ENCODE data around the gene ZNF133. TPM values are rescaled to one million over a fixed set of nuclear protein-coding genes. Genes with fewer than 3 reads are reported as not detected.
"Not testable (repeated sequence)": the region's sequence is repeated elsewhere in the genome, so short reads cannot be mapped to it uniquely, and the experiment has no call there.

The ZNF133 gene
- total RNA-seq, 2 experiments from 2014 or later, result 8.3 to 10.3 TPM

DNA sequence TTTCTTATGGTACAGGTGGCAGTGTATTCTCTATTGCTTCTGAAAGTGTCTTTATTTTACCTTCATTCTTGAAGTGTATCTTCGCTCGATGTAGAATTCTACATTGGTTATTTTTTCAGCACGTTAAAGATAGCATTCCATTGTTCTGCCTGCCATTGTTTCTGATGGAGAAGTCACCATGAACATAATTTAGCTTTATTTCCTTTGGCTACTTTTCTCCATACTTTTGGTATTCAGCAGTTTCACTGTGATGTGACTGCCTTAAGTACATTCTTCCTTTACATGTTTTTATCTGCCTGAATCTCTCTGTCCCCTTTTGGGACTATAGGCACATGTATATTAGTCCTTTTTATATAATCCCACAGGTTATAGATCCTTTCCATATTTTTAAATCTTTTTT, 19.0 kb downstream of the ZNF133 start:
- Mint-ChIP-seq H3K27me3 (no peaks in the 10 kb centered on the region), H3K9me3 (ENCODE audit: low read depth) (no peaks in the 10 kb centered on the region), H3K36me3 (peaks cover 3% of the 10 kb centered on the region), H3K4me3 (no peak overlapping the region), H3K4me1 (no peaks in the 10 kb centered on the region), H3K27ac (no peak overlapping the region)
- ATAC-seq (no peak), DNase-seq (no peak)
- CTCF ChIA-PET, result no interaction called here

DNA sequence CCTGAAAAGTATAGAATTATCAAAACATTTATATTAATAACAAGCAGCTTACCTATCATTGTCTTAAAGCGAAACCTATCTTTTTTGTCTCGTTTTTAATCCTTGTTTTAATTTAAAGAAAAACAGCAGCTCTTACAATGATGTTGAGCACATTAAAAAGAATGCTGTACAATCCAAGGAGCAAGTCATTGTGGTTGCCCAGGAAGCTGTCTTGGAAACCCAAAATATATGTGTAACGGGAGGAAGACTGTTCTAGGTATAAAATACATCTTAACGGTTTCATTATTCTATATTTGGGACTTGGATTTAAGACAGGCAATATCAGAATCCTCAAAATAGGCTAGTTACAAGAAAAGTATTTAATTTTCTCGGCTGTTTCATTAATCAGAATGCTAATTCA, 21.7 kb downstream of the ZNF133 start:
- Mint-ChIP-seq H3K9me3 (ENCODE audit: low read depth) (no peaks in the 10 kb centered on the region), H3K27me3 (no peaks in the 10 kb centered on the region), H3K4me3 (no peak overlapping the region), H3K4me1 (no peaks in the 10 kb centered on the region), H3K27ac (no peak overlapping the region), H3K36me3 (peaks cover 3% of the 10 kb centered on the region)
- CTCF ChIA-PET, result interaction anchor here (0.7 kb wide), 1 partner anchor 618 kb away, joined by 3 read pairs; no protein-coding TSS in a partner anchor
- DNase-seq, result no peak
- no peak for ATAC-seq

DNA sequence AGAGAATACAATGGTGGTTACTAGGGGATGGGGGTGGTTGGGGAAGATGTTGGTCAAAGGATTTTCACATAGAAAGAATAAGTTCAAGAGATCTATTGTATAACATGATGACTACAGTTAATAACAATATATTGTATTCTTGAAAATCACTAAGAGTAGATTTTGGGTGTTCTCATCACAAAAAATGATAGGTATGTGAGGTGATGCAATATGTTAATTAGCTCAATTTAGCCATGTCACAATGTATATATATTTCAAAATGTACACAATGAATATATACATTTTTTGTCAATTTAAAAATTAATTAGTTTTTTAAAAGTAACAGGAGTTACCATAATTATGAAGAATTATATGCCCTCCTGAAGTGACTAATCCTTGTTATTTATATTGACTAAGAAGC, 22.3 kb downstream of the ZNF133 start:
- no peaks in the 10 kb centered on the region for H3K4me1 Mint-ChIP-seq
- DNase-seq, result no peak
- no peak overlapping the region for H3K27ac Mint-ChIP-seq
- no peak for ATAC-seq
- H3K4me3 Mint-ChIP-seq, result no peak overlapping the region
- no peaks in the 10 kb centered on the region for H3K9me3 Mint-ChIP-seq (ENCODE audit: low read depth)
- CTCF ChIA-PET, result no interaction called here
- no peaks in the 10 kb centered on the region for H3K27me3 Mint-ChIP-seq
- peaks cover 7% of the 10 kb centered on the region for H3K36me3 Mint-ChIP-seq

DNA sequence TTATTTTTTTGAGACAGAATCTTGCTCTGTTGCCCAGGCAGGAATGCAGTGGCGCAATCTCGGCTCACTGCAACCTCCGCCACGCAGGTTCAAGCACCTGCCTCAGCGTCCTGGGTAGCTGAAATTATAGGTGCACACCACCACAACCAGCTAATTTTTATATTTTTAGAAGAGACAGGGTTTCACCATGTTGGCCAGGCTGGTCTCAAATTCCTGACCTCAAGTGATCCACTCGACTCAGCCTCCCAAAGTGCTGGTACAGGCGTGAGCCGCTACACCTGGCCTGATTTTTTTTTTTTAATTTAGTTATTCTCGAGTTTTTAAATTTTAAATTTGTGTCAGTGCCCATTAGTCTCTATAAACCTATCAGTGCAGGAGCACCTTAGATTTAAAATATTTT, 24.4 kb downstream of the ZNF133 start:
- peaks cover 14% of the 10 kb centered on the region for H3K36me3 Mint-ChIP-seq
- no peak overlapping the region for H3K4me3 Mint-ChIP-seq
- no peaks in the 10 kb centered on the region for H3K27me3 Mint-ChIP-seq
- CTCF ChIA-PET, result no interaction called here
- no peak for ATAC-seq
- H3K27ac Mint-ChIP-seq, result no peak overlapping the region
- no peaks in the 10 kb centered on the region for H3K4me1 Mint-ChIP-seq
- no peak for DNase-seq
- no peaks in the 10 kb centered on the region for H3K9me3 Mint-ChIP-seq (ENCODE audit: low read depth)

DNA sequence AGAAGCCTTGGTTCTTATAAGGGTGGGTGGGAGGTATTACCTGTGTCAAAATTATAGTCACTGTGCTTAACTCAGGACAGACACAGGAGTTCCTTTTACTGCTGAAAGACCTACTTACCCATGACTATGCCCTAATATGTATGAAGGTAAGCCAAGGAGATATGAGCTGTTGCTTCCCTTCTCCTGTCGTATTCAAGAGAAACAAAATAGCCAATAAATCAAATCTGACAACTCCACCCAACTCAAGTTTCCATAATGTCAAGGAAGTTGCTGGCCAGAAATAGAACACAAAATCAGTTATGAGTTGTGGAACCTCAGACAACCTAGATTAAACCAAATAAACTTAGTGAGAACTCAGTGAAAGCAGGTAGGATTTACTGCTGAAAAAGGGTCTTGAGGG, 25.1 kb downstream of the ZNF133 start:
- Mint-ChIP-seq H3K9me3 (ENCODE audit: low read depth) (no peaks in the 10 kb centered on the region), H3K36me3 (peaks cover 14% of the 10 kb centered on the region), H3K4me3 (no peak overlapping the region), H3K4me1 (no peaks in the 10 kb centered on the region), H3K27ac (no peak overlapping the region), H3K27me3 (no peaks in the 10 kb centered on the region)
- DNase-seq (no peak), ATAC-seq (no peak)
- CTCF ChIA-PET, result no interaction called here

DNA sequence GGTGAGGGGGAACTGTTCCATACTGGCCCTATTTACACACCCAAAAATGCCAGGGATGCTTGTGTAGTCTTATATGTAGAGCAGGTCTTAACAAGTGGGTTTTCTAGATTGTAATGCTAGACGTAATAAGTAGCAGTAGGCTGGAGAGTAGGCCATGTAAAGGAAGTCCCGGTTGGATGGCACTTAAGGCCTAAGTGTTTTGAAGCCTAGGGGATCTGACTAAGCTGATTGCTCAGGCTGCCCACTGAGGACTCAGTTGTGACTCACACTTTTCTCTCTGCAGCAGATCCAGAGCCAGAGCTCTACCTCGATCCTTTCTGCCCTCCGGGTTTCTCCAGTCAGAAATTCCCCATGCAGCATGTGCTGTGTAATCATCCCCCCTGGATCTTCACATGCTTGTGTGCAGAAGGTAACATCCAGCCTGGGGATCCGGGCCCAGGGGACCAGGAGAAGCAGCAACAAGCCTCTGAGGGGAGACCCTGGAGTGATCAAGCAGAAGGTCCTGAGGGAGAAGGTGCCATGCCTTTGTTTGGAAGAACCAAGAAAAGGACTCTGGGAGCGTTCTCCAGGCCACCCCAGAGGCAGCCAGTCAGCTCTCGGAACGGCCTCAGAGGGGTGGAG, 26.6 kb downstream of the ZNF133 start:
- CTCF ChIA-PET, result no interaction called here
- no peaks in the 10 kb centered on the region for H3K9me3 Mint-ChIP-seq (ENCODE audit: low read depth)
- H3K4me3 Mint-ChIP-seq, result no peak overlapping the region
- DNase-seq (no peak), ATAC-seq (no peak)
- no peaks in the 10 kb centered on the region for H3K27me3 Mint-ChIP-seq
- no peaks in the 10 kb centered on the region for H3K4me1 Mint-ChIP-seq
- H3K36me3 Mint-ChIP-seq, result peaks cover 11% of the 10 kb centered on the region
- H3K27ac Mint-ChIP-seq, result no peak overlapping the region

DNA sequence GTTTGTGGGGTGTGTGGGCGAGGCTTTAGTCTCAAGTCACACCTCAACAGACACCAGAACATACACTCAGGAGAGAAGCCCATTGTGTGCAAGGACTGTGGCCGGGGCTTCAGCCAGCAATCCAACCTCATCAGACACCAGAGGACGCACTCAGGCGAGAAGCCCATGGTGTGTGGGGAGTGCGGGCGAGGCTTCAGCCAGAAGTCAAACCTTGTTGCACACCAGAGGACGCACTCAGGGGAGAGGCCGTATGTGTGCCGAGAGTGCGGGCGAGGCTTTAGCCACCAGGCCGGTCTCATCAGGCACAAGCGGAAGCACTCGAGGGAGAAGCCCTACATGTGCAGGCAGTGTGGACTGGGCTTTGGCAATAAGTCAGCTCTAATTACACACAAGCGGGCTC, 27.8 kb downstream of the ZNF133 start:
- Mint-ChIP-seq H3K4me1 (no peaks in the 10 kb centered on the region), H3K9me3 (ENCODE audit: low read depth) (no peaks in the 10 kb centered on the region), H3K27ac (no peak overlapping the region), H3K4me3 (no peak overlapping the region), H3K36me3 (peaks cover 11% of the 10 kb centered on the region), H3K27me3 (no peaks in the 10 kb centered on the region)
- no peak for DNase-seq
- CTCF ChIA-PET, result no interaction called here
- ATAC-seq, result no peak

DNA sequence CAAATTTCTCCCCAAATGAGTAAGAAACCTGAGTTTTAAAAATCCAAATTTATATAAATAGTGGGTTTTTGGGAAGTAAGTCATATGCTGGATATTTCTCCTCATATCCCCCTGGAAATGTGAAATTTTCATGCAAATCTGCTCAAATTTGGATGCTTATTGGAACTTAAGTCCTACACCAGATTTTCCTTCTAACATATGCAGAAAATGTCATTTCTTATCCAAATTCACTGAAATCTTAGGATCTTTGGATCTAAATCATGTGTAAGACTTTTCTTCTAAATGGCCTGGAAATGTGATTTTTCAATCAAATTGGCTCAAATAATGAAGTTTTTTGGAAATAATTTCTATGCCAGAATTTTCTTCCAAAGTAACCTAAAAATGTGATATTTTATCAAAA, 33.0 kb downstream of the ZNF133 start:
- no peak for DNase-seq
- Mint-ChIP-seq H3K27me3 (no peaks in the 10 kb centered on the region), H3K9me3 (ENCODE audit: low read depth) (no peaks in the 10 kb centered on the region), H3K4me3 (no peak overlapping the region), H3K27ac (no peak overlapping the region), H3K4me1 (no peaks in the 10 kb centered on the region), H3K36me3 (peaks cover 3% of the 10 kb centered on the region)
- no peak for ATAC-seq
- CTCF ChIA-PET, result no interaction called here

DNA sequence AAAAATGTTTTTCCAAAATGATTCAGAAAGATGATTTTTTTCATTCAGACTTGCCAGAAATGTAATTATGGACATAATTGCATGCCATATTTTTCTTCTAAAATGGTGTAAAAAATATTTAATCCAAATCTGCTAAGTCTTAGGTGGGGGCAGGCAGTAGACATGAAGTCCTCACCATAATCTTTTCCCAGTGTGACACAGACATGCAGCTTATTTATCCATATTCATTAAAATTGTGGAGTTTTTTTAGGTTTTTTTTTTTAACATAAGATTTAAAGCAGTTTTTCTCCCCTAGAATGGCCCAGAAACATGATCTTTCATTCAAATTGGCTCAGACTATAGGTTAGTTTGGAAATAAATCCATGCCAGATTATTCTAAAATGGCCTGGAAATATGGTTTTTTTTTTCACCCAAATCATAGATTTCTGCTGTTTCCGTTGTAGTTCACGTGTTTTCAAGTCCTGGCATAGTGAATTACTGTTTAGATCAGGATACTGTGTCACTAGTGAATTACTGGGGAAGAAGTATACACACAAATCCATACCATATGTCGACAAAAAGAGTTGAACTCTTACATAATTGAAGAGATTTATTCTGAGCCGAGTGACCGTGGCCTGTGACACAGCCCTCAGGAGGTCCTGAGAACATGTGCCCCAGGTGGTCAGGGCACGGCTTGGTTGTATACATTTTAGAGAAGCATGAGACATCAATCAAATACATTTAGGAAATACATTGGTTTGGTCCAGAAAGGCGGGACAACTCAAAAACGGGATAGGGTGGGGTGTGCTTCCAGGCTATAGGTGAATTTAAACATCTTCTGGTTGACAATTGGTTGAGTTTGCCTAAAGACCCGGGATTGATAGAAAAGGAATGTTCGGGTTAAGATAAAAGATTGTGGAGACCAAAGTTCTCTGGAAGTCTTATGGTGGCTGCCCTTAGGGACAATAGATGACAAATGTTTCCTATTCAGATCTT, 33.9 kb downstream of the ZNF133 start:
- CTCF ChIA-PET, result no interaction called here
- H3K27ac Mint-ChIP-seq, result no peak overlapping the region
- no peak overlapping the region for H3K4me3 Mint-ChIP-seq
- ATAC-seq (no peak), DNase-seq (no peak)
- no peaks in the 10 kb centered on the region for H3K9me3 Mint-ChIP-seq (ENCODE audit: low read depth)
- no peaks in the 10 kb centered on the region for H3K27me3 Mint-ChIP-seq
- H3K4me1 Mint-ChIP-seq, result no peaks in the 10 kb centered on the region
- H3K36me3 Mint-ChIP-seq, result peaks cover 1% of the 10 kb centered on the region

DNA sequence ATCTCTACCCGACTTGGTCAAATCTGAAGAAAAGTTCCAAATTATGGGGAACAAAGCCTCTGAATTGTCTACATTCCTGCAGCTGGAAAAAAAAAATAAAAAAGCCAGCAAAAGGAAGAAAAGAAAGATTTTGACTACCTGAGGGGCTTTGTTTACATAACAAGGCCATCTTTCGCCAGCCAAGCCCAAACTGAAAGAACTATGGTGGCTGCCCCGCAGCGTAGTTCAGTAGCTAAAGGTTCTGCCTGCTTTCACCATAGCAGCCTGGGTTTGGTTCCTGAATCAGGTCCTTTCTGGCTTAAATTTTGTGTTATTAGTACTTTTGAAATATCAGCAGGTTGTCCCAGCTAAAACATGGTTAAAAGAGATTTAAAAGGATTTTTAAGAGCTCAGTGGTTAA, 35.4 kb downstream of the ZNF133 start:
- H3K36me3 Mint-ChIP-seq, result peaks cover 1% of the 10 kb centered on the region
- H3K4me1 Mint-ChIP-seq, result no peaks in the 10 kb centered on the region
- no peaks in the 10 kb centered on the region for H3K9me3 Mint-ChIP-seq (ENCODE audit: low read depth)
- H3K27ac Mint-ChIP-seq, result no peak overlapping the region
- DNase-seq (no peak), ATAC-seq (no peak)
- no peak overlapping the region for H3K4me3 Mint-ChIP-seq
- no peaks in the 10 kb centered on the region for H3K27me3 Mint-ChIP-seq
- CTCF ChIA-PET, result no interaction called here

DNA sequence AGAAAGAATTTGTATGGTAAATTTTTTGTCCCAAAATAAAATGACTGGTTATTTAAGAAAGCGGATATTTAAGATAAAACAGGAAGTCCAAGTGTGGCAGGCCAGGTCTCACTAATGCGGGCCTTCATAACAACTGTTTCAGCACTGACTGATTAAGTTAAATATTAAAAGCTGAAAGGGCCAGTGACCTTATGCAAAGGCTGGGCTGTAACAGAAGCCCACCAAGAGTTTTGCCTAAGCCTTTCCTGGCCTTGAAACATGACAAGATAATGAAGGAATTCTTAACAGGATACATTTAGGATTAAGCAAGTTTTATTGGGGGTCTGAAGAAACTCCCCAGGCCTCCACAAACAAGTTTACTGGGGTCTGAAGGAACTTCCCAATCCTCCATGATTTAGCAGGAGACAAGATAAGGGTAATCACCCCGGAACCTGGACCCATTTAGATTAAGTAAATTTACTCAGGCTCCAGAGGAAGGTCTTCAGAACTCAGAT, 36.3 kb downstream of the ZNF133 start:
- no peak for DNase-seq
- Mint-ChIP-seq H3K27me3 (no peaks in the 10 kb centered on the region), H3K27ac (no peak overlapping the region), H3K36me3 (peaks cover 1% of the 10 kb centered on the region), H3K4me3 (no peak overlapping the region), H3K9me3 (ENCODE audit: low read depth) (peaks cover 2% of the 10 kb centered on the region), H3K4me1 (no peaks in the 10 kb centered on the region)
- ATAC-seq, result no peak
- CTCF ChIA-PET, result no interaction called here

DNA sequence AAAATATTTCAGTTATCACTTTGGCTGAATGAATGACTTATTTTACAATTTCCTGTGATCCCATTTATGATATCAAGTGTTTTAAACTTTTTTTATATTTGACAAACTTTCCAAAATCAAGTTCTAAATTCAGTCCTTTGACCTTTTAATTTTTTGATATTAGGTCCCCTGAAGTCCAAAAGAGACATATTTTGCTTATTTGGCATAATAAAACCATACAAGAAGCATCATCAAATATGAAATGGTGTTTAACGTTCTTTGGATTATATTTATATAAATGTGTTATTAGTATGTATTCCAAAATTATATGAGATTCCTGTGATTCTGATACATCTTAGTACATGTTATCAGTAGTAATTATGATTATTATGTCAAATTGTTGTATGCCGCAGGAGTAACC, 38.7 kb downstream of the ZNF133 start:
- Mint-ChIP-seq H3K27me3 (no peaks in the 10 kb centered on the region), H3K27ac (no peak overlapping the region), H3K36me3 (peaks cover 1% of the 10 kb centered on the region), H3K4me1 (no peaks in the 10 kb centered on the region), H3K4me3 (no peak overlapping the region), H3K9me3 (ENCODE audit: low read depth) (peaks cover 10% of the 10 kb centered on the region)
- ATAC-seq (no peak), DNase-seq (no peak)
- CTCF ChIA-PET, result no interaction called here

DNA sequence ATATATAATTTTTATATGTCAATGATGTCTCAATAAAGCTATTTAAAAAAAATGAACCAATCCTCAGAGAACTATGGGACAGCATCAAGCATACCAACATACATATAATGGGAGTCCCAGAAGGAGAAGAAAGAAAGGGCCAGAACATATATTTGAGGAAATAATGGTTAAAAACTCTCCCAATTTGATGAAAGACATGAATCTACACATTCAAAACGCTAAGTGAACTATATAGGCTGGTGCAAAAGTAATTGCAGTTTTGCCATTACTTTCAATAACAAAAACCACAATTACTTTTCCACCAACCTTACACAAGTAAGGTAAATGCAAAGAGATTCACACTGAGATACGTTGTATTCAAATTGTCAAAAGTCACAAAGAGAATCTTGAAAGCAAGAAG, 43.4 kb downstream of the ZNF133 start:
- H3K27ac Mint-ChIP-seq, result no peak overlapping the region
- H3K4me3 Mint-ChIP-seq, result no peak overlapping the region
- no peaks in the 10 kb centered on the region for H3K4me1 Mint-ChIP-seq
- DNase-seq (no peak), ATAC-seq (no peak)
- H3K36me3 Mint-ChIP-seq, result peaks cover 1% of the 10 kb centered on the region
- CTCF ChIA-PET, result no interaction called here
- no peaks in the 10 kb centered on the region for H3K27me3 Mint-ChIP-seq
- H3K9me3 Mint-ChIP-seq (ENCODE audit: low read depth), result peaks cover 15% of the 10 kb centered on the region

DNA sequence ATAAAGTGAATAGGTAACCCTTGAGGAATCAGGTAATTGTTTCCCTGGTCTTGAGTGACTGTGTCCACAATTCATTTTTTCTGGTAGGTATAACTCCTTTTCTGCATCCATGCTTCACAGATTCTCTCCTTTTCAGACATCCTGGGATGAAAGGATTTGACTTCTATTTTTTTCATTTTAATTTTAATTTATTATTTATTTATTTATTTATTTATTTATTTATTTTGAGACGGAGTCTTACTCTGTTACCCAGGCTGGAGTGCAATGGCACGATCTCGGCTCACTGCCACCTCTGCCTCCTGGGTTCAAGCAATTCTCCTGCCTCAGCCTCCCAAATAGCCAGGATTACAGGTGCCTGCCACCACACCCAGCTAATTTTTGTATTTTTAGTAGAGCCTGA, 61.4 kb downstream of the ZNF133 start:
- DNase-seq; CTCF ChIA-PET; H3K4me1 Mint-ChIP-seq; H3K27ac Mint-ChIP-seq; ATAC-seq; H3K9me3 Mint-ChIP-seq (ENCODE audit: low read depth); H3K36me3 Mint-ChIP-seq; H3K4me3 Mint-ChIP-seq: not testable (repeated sequence)
- peaks cover 15% of the 10 kb centered on the region for H3K27me3 Mint-ChIP-seq
